GM18909 (cell line): ENCODE measurements around the gene DYNC1LI1.
"Not testable (repeated sequence)": the region's sequence is repeated elsewhere in the genome, so short reads cannot be mapped to it uniquely, and the experiment has no call there.

Source experiments
- ATAC-seq: cut with Tn5 transposase; IDR thresholded peaks from one replicate; pipeline ENCODE4 v1.9.1; 2021; ENCODE audit warnings: mild to moderate bottlenecking; ENCODE audit not compliant: unreplicated experiment, poor library complexity

Gene DYNC1LI1

GRCh38 chr3:32544894-32545293, 25.8 kb downstream of the DYNC1LI1 start:
- ATAC-seq: no peak

GRCh38 chr3:32542807-32543206, 27.9 kb downstream of the DYNC1LI1 start:
- ATAC-seq: no peak

DNA sequence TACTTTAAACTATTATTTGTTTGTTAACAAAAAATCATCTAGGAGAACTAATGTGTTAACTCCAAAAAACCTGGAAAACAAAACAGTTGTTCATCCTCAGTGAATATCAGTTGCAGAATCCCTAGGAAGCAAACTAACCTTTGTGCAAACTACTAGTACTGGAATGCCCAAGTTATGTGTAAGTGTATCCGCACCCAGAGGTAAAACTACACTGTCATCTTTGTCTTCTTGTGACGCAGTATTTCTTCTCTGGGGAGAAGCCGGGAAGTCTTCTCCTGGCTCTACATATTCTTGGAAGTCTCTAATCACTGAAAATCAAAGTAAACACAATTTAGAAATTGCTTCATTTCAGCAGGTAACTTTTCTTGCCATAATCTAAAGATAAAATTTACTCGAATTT, 29.8 kb downstream of the DYNC1LI1 start:
- no peak for ATAC-seq

- ATAC-seq: no peak
These were observed 38.2 kb downstream of the DYNC1LI1 start for GRCh38 chr3:32532434-32532833.

GRCh38 chr3:32531010-32531647, 39.5 kb downstream of the DYNC1LI1 start:
- ATAC-seq: no peak

- ATAC-seq: no peak
These were observed 44.9 kb downstream of the DYNC1LI1 start for GRCh38 chr3:32525720-32526119.

- ATAC-seq: no peak
These were observed 48.0 kb downstream of the DYNC1LI1 start for GRCh38 chr3:32522682-32523081.

- not testable (repeated sequence) for ATAC-seq
These were observed 51.7 kb downstream of the DYNC1LI1 start for GRCh38 chr3:32518921-32519320.

GRCh38 chr3:32516751-32517150, 53.9 kb downstream of the DYNC1LI1 start:
- peak; percentile 20 for ATAC-seq

GRCh38 chr3:32511005-32511404, 59.7 kb downstream of the DYNC1LI1 start:
- no peak for ATAC-seq

GRCh38 chr3:32510075-32510724, 60.5 kb downstream of the DYNC1LI1 start:
- ATAC-seq: peak; percentile 78

DNA sequence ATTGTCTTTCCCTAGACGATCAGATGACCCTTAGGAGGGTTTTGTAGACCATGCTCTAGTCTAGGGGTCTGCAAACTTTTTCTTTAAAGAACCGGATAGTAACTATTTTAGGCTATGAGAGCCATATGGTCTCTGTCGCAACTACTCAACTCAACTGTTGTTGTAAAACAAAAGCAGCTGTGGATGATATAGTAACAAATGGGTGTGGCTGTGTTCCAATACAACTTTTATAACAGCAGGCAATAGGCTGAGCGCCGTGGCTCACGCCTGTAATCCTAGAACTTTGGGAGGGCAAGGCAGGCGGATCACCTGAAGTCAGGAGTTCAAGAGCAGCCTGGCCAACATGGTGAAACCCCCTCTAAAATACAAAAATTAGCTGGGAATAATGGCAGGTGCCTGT, 61.9 kb downstream of the DYNC1LI1 start:
- ATAC-seq: no peak

GRCh38 chr3:32506466-32506865, 64.2 kb downstream of the DYNC1LI1 start:
- ATAC-seq: no peak

- no peak for ATAC-seq
These were observed 67.7 kb downstream of the DYNC1LI1 start for GRCh38 chr3:32502946-32503286.

- peak; percentile 77 for ATAC-seq
These were observed 68.3 kb downstream of the DYNC1LI1 start, which contains the start of gene CMTM6 for GRCh38 chr3:32502118-32502945. TSS of gene CMTM6 (minus strand) at chr3:32502852. CDS start at chr3:32502745, 107 bp downstream.

GRCh38 chr3:32501783-32502117, 68.9 kb downstream of the DYNC1LI1 start:
- peak; percentile 5 for ATAC-seq

DNA sequence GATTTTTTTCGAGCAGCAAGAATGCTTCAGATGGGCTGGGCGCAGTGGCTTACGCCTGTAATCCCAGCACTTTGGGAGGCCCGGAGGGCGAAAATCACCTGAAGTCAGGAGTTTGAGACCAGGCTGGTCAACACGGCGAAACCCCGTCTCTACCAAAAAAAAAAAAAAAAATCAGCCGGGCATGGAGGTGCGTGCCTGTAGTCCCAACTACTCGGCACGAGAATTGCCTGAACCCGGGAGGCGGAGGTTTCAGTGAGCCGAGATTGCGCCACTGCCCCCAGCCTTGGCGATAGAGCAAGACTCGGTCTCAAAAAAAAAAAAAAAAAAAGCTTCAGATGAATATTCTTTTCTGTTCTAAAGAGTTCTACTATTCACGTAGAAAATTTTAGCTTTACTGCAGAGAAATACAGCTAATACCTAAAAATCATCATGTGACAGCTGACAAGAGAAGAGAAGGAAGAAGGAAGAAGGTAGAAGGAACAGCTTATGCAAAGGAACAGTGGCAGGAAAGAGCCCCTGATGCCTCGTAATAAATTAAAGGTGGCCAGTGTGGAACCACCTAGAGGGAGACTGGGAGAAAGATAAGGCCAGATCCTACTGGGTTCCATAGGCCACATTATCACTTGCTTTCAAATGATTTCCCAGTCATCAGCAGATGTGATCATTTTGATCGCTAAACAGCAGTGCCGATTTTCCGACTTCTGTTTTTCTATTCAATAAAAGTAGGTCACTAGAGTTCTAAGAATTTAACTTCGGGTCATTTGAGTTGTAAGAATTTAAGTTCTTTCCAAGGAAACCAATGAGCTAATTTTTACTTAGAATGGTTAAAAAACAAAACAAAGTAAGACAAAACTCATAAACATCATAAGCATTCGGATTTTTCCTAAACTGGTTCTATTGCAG, 69.5 kb downstream of the DYNC1LI1 start:
- no peak for ATAC-seq

- ATAC-seq: no peak
These were observed 70.4 kb downstream of the DYNC1LI1 start for GRCh38 chr3:32500231-32500630.

GRCh38 chr3:32499585-32499984, 71.1 kb downstream of the DYNC1LI1 start:
- ATAC-seq: no peak

GRCh38 chr3:32498992-32499391, 71.7 kb downstream of the DYNC1LI1 start:
- no peak for ATAC-seq
